IMR-90 (cell line): ENCODE data around the gene DLX6. TPM values are rescaled to one million over a fixed set of nuclear protein-coding genes. Genes with fewer than 3 reads are reported as not detected.
A peak's percentile ranks its signal among the peaks of the same experiment; 100 is the strongest.

Experiments used
- ATAC-seq: fragments of 200-7000 bp; cut with Tn5 transposase; 2 replicates; pipeline ENCODE4 v1.9.1; 2020; ENCODE audit warnings: low read depth, mild to moderate bottlenecking, moderate library complexity
- BruUV-seq: library from RNA; stranded (reverse); fragments of 400-500 nt; replicated peaks from 2 replicates; lab custom pipeline; 2021; lab: Mats Ljungman, UMichigan
- CTCF ChIA-PET: fragments of 300-600 bp; formaldehyde crosslinking; extraction: SDS; loops from one replicate; lab custom pipeline; 2021; ENCODE audit warnings: antibody characterized with exemption; lab: Yijun Ruan, JAX
- POLR2A ChIA-PET: fragments of 300-600 bp; sonication (Branson Sonifier 250); formaldehyde crosslinking; loops from one replicate; lab custom pipeline; 2022; ENCODE audit warnings: antibody characterized with exemption; ENCODE audit not compliant: unreplicated experiment; lab: Charles Lee
- DNase-seq: peaks from one replicate; pipeline ENCODE4 v3.0.0; 2013
- H2AFZ ChIP-seq: replicated peaks from 2 replicates; pipeline ENCODE3; 2013; ENCODE audit warnings: low read length, mild to moderate bottlenecking; ENCODE audit not compliant: poor library complexity
- H2AK5ac ChIP-seq: 2 replicates; pipeline ENCODE4 v1.6.1; 2013; ENCODE audit warnings: low read depth, low read length, inconsistent platforms
- H2AK9ac ChIP-seq: replicated peaks from 2 replicates; pipeline ENCODE3; 2013; ENCODE audit warnings: mild to moderate bottlenecking, low read depth, low read length, moderate library complexity; ENCODE audit not compliant: poor library complexity
- H2BK120ac ChIP-seq: 2 replicates; pipeline ENCODE4 v1.6.1; 2013; ENCODE audit warnings: low read depth, low read length, inconsistent platforms
- H2BK15ac ChIP-seq: 3 replicates; pipeline ENCODE4 v1.6.1; 2013; ENCODE audit warnings: low read depth, low read length, inconsistent platforms
- H2BK20ac ChIP-seq: 2 replicates; pipeline ENCODE4 v1.6.1; 2013; ENCODE audit warnings: low read depth, mild to moderate bottlenecking, inconsistent platforms, low read length, moderate library complexity
- H2BK5ac ChIP-seq: 2 replicates; pipeline ENCODE4 v1.6.1; 2013; ENCODE audit warnings: mild to moderate bottlenecking, low read depth, low read length, inconsistent platforms; ENCODE audit not compliant: poor library complexity, severe bottlenecking
- H3K14ac ChIP-seq: replicated peaks from 2 replicates; pipeline ENCODE4 v1.6.1; 2013; ENCODE audit warnings: low read depth, low read length, inconsistent platforms
- H3K18ac ChIP-seq: 2 replicates; pipeline ENCODE4 v1.6.1; 2013; ENCODE audit warnings: low read depth, low read length, control low read depth
- H3K23ac ChIP-seq: 2 replicates; pipeline ENCODE4 v1.6.1; 2013; ENCODE audit warnings: low read depth, low read length, inconsistent platforms
- H3K27ac ChIP-seq: 2 replicates; pipeline ENCODE4 v1.5.1; 2013; ENCODE audit warnings: mild to moderate bottlenecking, control low read depth, low read length; ENCODE audit not compliant: insufficient read depth
- H3K27me3 ChIP-seq: 2 replicates; pipeline ENCODE4 v1.6.1; 2013; ENCODE audit warnings: low read length; ENCODE audit not compliant: control insufficient read depth, insufficient read depth
- H3K36me3 ChIP-seq: 2 replicates; pipeline ENCODE4 v1.6.1; 2013; ENCODE audit warnings: low read length, mixed read lengths; ENCODE audit not compliant: control insufficient read depth, insufficient read depth
- H3K4ac ChIP-seq: 2 replicates; pipeline ENCODE4 v1.6.1; 2013; ENCODE audit warnings: low read depth, low read length, inconsistent platforms
- H3K4me1 ChIP-seq: 2 replicates; pipeline ENCODE4 v1.6.1; 2013; ENCODE audit warnings: low read length, mixed read lengths; ENCODE audit not compliant: control insufficient read depth, insufficient read depth
- H3K4me2 ChIP-seq: 2 replicates; pipeline ENCODE4 v1.6.1; 2013; ENCODE audit warnings: low read depth, mild to moderate bottlenecking, control low read depth, low read length, moderate library complexity
- H3K4me3 ChIP-seq: 2 replicates; pipeline ENCODE4 v1.5.1; 2013; ENCODE audit warnings: low read depth, mild to moderate bottlenecking, control low read depth, low read length, moderate library complexity; ENCODE audit not compliant: insufficient read depth
- H3K56ac ChIP-seq: 2 replicates; pipeline ENCODE4 v1.6.1; 2013; ENCODE audit warnings: low read length, inconsistent platforms; ENCODE audit not compliant: insufficient read depth; ENCODE audit errors: extremely low read depth
- H3K79me1 ChIP-seq, 2 experiments: 2 replicates each; pipeline ENCODE4 v1.6.1; 2013; ENCODE audit warnings: low read length in 2 of 2, inconsistent platforms in 1 of 2, low read depth in 1 of 2
- H3K9ac ChIP-seq: 2 replicates; pipeline ENCODE4 v1.6.1; 2013; ENCODE audit warnings: low read depth, low read length, control low read depth
- H3K9me1 ChIP-seq: 2 replicates; pipeline ENCODE4 v1.6.1; 2013; ENCODE audit warnings: low read length, inconsistent platforms; ENCODE audit not compliant: insufficient read depth
- H3K9me3 ChIP-seq: 2 replicates; pipeline ENCODE4 v1.6.1; 2013; ENCODE audit warnings: low read length; ENCODE audit not compliant: control insufficient read depth, insufficient read depth
- H4K20me1 ChIP-seq: 2 replicates; pipeline ENCODE4 v1.6.1; 2013; ENCODE audit warnings: low read length, inconsistent platforms; ENCODE audit not compliant: insufficient read depth
- H4K5ac ChIP-seq: 2 replicates; pipeline ENCODE4 v1.6.1; 2013; ENCODE audit warnings: mild to moderate bottlenecking, low read depth, low read length, control low read depth
- H4K8ac ChIP-seq, 2 experiments: 2 replicates each; pipeline ENCODE4 v1.6.1; 2013; ENCODE audit warnings: low read depth in 2 of 2, low read length in 2 of 2, control low read depth in 1 of 2, inconsistent platforms in 1 of 2
- H4K91ac ChIP-seq: 2 replicates; pipeline ENCODE4 v1.6.1; 2013; ENCODE audit warnings: low read depth, low read length, inconsistent platforms; ENCODE audit not compliant: insufficient read depth
- BHLHE40 ChIP-seq: fragments of 150-350 bp; IDR thresholded peaks from 2 replicates; pipeline ENCODE4 v1.6.1; 2016; ENCODE audit warnings: mild to moderate bottlenecking, low read depth, low read length
- CEBPB ChIP-seq: IDR thresholded peaks from 2 replicates; pipeline ENCODE4 v1.6.1; 2012; ENCODE audit warnings: low read depth, low read length, improper control_type of control experiment
- MXI1 ChIP-seq: IDR thresholded peaks from 2 replicates; pipeline ENCODE4 v1.6.1; 2012; ENCODE audit warnings: low read depth, mild to moderate bottlenecking, low read length, moderate library complexity, borderline replicate concordance
- WGBS, 2 experiments: methylation state at CpG; one replicate each; pipeline versions ENCODE4 v1.1.5 to v1.1.7; 2013; ENCODE audit warnings: missing lambda C conversion rate in 2 of 2; ENCODE audit not compliant: insufficient read length in 1 of 2; ENCODE audit errors: extremely low coverage in 2 of 2; 5-methylcytosine and 5-hydroxymethylcytosine counted together
- dilution Hi-C: fragments of 300-500 bp; cut with HindIII; formaldehyde crosslinking; loops from one replicate; pipeline ENCODE4 v1.14.3; 2018; ENCODE audit warnings: low sequenced_read_pairs; ENCODE audit not compliant: unreplicated experiment
- in situ Hi-C: fragments of 300-500 bp; cut with MboI; formaldehyde crosslinking; loops from 3 replicates; pipeline ENCODE4 v1.14.3; 2019; ENCODE audit warnings: low sequenced_read_pairs, inconsistent platforms, mixed read lengths
- intact Hi-C: fragments of 100-400 bp; cut with micrococcal nuclease; formaldehyde crosslinking; loops from 2 replicates; pipeline ENCODE4 v1.10.0; 2022
- microRNA-seq, 2 experiments: library from miRNA; stranded (forward) in 1 of 2; unstranded in 1 of 2; fragments of 10-50 nt in 1 of 2; fragments of <30 nt in 1 of 2; gene quantifications in 1 of 2; microRNA quantifications in 1 of 2; one replicate each; pipeline versions ENCODE3 to v1.1.0; 2013 to 2020; ENCODE audit not compliant: insufficient read depth in 1 of 2, insufficient read length in 1 of 2, unreplicated experiment in 1 of 2
- polyA plus RNA-seq, 3 experiments: library from polyadenylated mRNA; depleted of rRNA; stranded (reverse); fragments of >200 nt; gene quantifications; 2 replicates each; pipeline ENCODE4 v1.2.3, GENCODE V29; 2012; ENCODE audit warnings: low replicate concordance in 1 of 3
- small RNA-seq, 5 experiments: library from RNA; depleted of rRNA; stranded (forward); fragments of <200 nt; gene quantifications; one replicate each; pipeline ENCODE3, GENCODE V24; 2012
- total RNA-seq: library from RNA; depleted of rRNA; stranded (reverse); fragments of >200 nt; gene quantifications from 2 replicates; pipeline ENCODE4 v1.2.3, GENCODE V29; 2012; rRNA removed
- TF ChIP-seq, protein P1 (sequence below): fragments of 150-350 bp; IDR thresholded peaks from 2 replicates; pipeline ENCODE4 v1.6.1; 2016; ENCODE audit warnings: low read depth, mild to moderate bottlenecking, low read length, moderate library complexity, borderline replicate concordance

DLX6 gene
- total and polyA plus RNA-seq, 2 of the 4 experiments (the other 2 are of a cell fraction) = not detected

DNA sequence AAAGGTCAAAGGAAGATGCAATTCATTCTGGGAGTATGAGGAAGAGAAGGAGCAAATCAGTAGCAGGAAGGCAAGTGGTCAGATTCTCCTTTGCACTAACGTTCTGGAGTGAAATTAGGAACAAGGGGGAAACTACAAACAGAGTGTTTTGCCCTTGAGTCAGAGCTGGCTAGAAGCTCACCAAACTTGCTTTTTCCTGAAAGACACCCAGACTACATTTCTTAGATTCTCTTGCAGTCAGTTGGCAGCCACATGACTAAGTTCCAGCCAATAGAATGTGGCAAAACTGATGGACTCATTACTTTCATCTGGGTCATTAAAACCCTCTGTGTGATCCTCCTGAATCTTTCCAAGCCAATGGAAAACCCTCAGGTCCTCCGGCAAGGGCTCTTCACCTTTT is 37.9 kb downstream of the DLX6 start:
- in situ Hi-C loops = no loop called here
- DNase-seq (peak; percentile 7), ATAC-seq (no peak)
- intact Hi-C loops = no loop called here
- Histone ChIP-seq H3K27me3 (no peaks in the 10 kb centered on the region), H3K4me1 (no peaks in the 10 kb centered on the region), H3K56ac (no peak overlapping the region), H4K91ac (no peak overlapping the region), H3K79me1 (no peaks in the 10 kb centered on the region), H3K18ac (no peak overlapping the region), H3K9me3 (no peaks in the 10 kb centered on the region), H4K8ac (no peak overlapping the region), H2AFZ (no peak overlapping the region), H3K4me2 (no peak overlapping the region), H4K20me1 (no peaks in the 10 kb centered on the region), H3K4ac (no peak overlapping the region), H3K4me3 (no peak overlapping the region), H3K36me3 (no peaks in the 10 kb centered on the region), H3K9me1 (no peaks in the 10 kb centered on the region), H3K23ac (no peak overlapping the region), H2AK9ac (no peak overlapping the region), H2BK120ac (no peak overlapping the region), H3K27ac (no peak overlapping the region), H3K14ac (no peak overlapping the region), H2BK20ac (no peak overlapping the region), H2BK5ac (no peak overlapping the region), H3K9ac (no peak overlapping the region), H2AK5ac (no peak overlapping the region), H2BK15ac (no peak overlapping the region), H4K5ac (no peak overlapping the region)
- TF ChIP-seq BHLHE40 (no peak), CEBPB (no peak), MXI1 (no peak)
- TF ChIP-seq, protein P1, sequence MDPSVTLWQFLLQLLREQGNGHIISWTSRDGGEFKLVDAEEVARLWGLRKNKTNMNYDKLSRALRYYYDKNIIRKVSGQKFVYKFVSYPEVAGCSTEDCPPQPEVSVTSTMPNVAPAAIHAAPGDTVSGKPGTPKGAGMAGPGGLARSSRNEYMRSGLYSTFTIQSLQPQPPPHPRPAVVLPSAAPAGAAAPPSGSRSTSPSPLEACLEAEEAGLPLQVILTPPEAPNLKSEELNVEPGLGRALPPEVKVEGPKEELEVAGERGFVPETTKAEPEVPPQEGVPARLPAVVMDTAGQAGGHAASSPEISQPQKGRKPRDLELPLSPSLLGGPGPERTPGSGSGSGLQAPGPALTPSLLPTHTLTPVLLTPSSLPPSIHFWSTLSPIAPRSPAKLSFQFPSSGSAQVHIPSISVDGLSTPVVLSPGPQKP = no peak
- no TSS peak for BruUV-seq
- dilution Hi-C loops = no loop called here
- ChIA-PET CTCF (no interaction called here), POLR2A (no interaction called here)
- no CpG with 5 or more reads among the region's 2 CpGs for WGBS, 2 experiments

Small RNAs within 50 kb of the gene (microRNA-seq; reads per million reads assigned to microRNA genes)
- gene RF01778 (ENCODE audit: insufficient read depth, insufficient read length) (not detected), gene RF01887 (ENCODE audit: insufficient read depth, insufficient read length) (not detected), gene RF01888 (ENCODE audit: insufficient read depth, insufficient read length) (not detected)

Small RNAs within 50 kb of the gene (small RNA-seq; reads per million reads assigned to genes)
- gene RF01778 (0 reads per million in 5 experiments), gene RF01887 (0 reads per million in 5 experiments), gene RF01888 (0 reads per million in 5 experiments)

Other genes with a start within 250 kb of the DLX6 start
- not detected in 2 replicates for gene DLX5, start 19.3 kb downstream of the DLX6 start, total RNA-seq
- not detected in 2 replicates for gene DLX5, start 19.3 kb downstream of the DLX6 start, polyA plus RNA-seq (2012; rRNA removed)
- gene SDHAF3, start 112.1 kb downstream of the DLX6 start, total RNA-seq = 6.1 and 12.8 TPM in 2 replicates
- 5.7 and 7.3 TPM in 2 replicates for gene SDHAF3, start 112.1 kb downstream of the DLX6 start, polyA plus RNA-seq (2012; rRNA removed)